Sigmoid colon (tissue), 7 donors: Measurements from ENCODE around the gene CFAP46. TPM values are rescaled to one million over a fixed set of nuclear protein-coding genes. Genes with fewer than 3 reads are reported as not detected.

Experiments used
- DNase-seq: peaks from one replicate; pipeline ENCODE4 v3.0.0-alpha.2; 2019
- H3K27ac ChIP-seq, 4 donors: fragments of 200-600 bp; sonication (generic); one replicate each; pipeline ENCODE4 v1.5.1; 2016 to 2019; ENCODE audit warnings: mild to moderate bottlenecking in 1 of 4
- H3K27me3 ChIP-seq, 3 donors: fragments of 200-600 bp; sonication (generic); one replicate each; pipeline ENCODE4 v1.5.1; 2019; ENCODE audit warnings: mild to moderate bottlenecking in 1 of 3
- H3K36me3 ChIP-seq, 4 donors: fragments of 200-600 bp; sonication (generic); one replicate each; pipeline ENCODE4 v1.5.1; 2016 to 2019
- H3K4me1 ChIP-seq, 4 donors: fragments of 200-600 bp; sonication (generic); one replicate each; pipeline ENCODE4 v1.5.1; 2017 to 2019
- H3K4me3 ChIP-seq, 4 donors: fragments of 200-600 bp; sonication (generic); one replicate each; pipeline ENCODE4 v1.5.1; 2017 to 2019; ENCODE audit warnings: mild to moderate bottlenecking in 2 of 4, moderate library complexity in 1 of 4
- H3K9me3 ChIP-seq, 4 donors: fragments of 200-600 bp in 3 of 4; sonication (generic) in 3 of 4; one replicate each; pipeline versions ENCODE4 v1.5.1 to v1.6.1; 2013 to 2019
- EP300 ChIP-seq, 4 donors: sonication (generic); formaldehyde crosslinking; IDR thresholded peaks; one replicate each; pipeline ENCODE4 v1.6.1; 2017; ENCODE audit warnings: antibody characterized with exemption in 4 of 4
- POLR2A ChIP-seq, 2 donors: fragments of 450-650 bp; IDR thresholded peaks; one replicate each; pipeline ENCODE4 v1.6.1; 2016; ENCODE audit warnings: antibody characterized with exemption in 2 of 2, mild to moderate bottlenecking in 2 of 2, moderate library complexity in 2 of 2
- POLR2AphosphoS5 ChIP-seq, 4 donors: sonication (generic); formaldehyde crosslinking; IDR thresholded peaks; one replicate each; pipeline ENCODE4 v1.6.1; 2017; ENCODE audit warnings: antibody characterized with exemption in 4 of 4
- WGBS, 2 donors: extraction: QIAGEN DNeasy Blood & Tissue Kit; methylation state at CpG; one replicate each; pipeline ENCODE4 v1.1.7; 2013; 5-methylcytosine and 5-hydroxymethylcytosine counted together
- intact Hi-C: fragments of 100-400 bp; cut with DNase I; formaldehyde crosslinking; loops from one replicate; pipeline ENCODE4 v1.15.1; 2023
- polyA plus RNA-seq, 3 donors: library from polyadenylated mRNA; stranded (reverse); fragments of 200-250 nt; gene quantifications; one replicate each; pipeline ENCODE4 v1.2.3, GENCODE V29; 2013
- total RNA-seq, 4 donors: library from RNA; depleted of rRNA; stranded (reverse); fragments of >200 nt; gene quantifications; one replicate each; pipeline ENCODE4 v1.1.0, GENCODE V29; 2016
- TF ChIP-seq, protein P1 (sequence below), 4 experiments: fragments of 450-650 bp in 3 of 4; fragments of 200-600 bp in 1 of 4; IDR thresholded peaks; one replicate each; pipeline ENCODE4 v1.5.1; 2016 to 2019; ENCODE audit warnings: antibody characterized with exemption in 4 of 4, mild to moderate bottlenecking in 3 of 4, moderate library complexity in 2 of 4
- donor health status: healthy with polysubstance abuse.
- donor health status: Bipolar disorder and iron deficiency.
- donor health status: healthy.

CFAP46 gene
- total and polyA plus RNA-seq, 7 donors = 0.10 to 1.7 (median 0.38) TPM; not detected in 3

DNA sequence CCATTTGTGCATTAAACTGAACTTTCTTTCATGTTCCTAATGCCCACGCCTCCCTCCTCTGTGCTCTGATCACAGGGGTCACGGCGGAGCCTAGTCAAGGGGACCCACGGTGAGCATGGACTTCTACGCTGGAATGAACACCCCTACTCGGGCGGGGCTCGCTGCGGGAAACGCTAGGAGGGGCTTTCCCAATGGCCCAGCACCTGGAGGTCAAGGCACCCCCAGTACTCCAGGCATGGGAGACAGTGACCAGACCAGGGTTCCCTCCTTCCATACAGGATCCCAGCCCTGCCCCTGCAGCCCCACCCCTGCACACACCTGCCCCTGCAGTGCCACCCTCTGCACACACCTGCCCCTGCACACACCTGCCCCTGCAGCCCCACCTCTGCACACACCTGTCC, 129.4 kb downstream of the CFAP46 start:
- no peak overlapping the region for H3K4me3 ChIP-seq
- DNase-seq = no peak
- intact Hi-C loops = no loop called here
- H3K4me1 ChIP-seq = no peaks in the 10 kb centered on the region
- TF ChIP-seq EP300 (IDR thresholded peaks at IDR 0.05) = no peak
- no peaks in the 10 kb centered on the region for H3K36me3 ChIP-seq
- no peaks in the 10 kb centered on the region for H3K9me3 ChIP-seq
- peaks cover 0 to 37% (median 27%) of the 10 kb centered on the region in 3 donors for H3K27me3 ChIP-seq
- no peak overlapping the region for H3K27ac ChIP-seq
- WGBS, 2 donors = 85 to 89% methylated on average over 10 of the region's 10 CpGs

DNA sequence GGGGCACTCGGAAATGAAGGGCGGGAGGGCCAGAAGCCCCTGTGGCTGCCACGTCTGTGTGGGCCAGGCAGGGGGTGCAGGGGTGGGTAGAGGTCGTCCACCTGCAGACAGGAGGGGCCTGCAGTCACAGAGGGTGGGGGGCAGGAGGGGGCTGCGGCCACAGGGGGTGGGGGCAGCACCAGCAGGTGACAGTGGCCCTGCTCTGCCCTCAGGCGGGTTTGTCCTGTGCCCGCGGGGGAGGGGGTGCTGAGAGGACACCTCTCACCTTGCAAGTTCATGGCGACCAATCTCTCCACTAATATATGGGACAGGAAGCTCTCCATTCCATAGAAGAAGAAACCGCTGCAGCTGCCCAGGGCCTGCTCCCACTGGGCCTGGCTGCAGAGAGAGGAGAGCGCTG, 129.8 kb downstream of the CFAP46 start:
- 73 to 83% methylated on average over 11 of the region's 11 CpGs for WGBS, 2 donors
- Histone ChIP-seq H3K9me3 (no peaks in the 10 kb centered on the region), H3K4me1 (no peaks in the 10 kb centered on the region), H3K4me3 (no peak overlapping the region), H3K36me3 (no peaks in the 10 kb centered on the region), H3K27me3 (peaks cover 0 to 32% (median 22%) of the 10 kb centered on the region in 3 donors), H3K27ac (no peak overlapping the region)
- intact Hi-C loops = no loop called here
- TF ChIP-seq POLR2A (IDR thresholded peaks at IDR 0.05) (no peak), POLR2AphosphoS5 (IDR thresholded peaks at IDR 0.05) (no peak), EP300 (IDR thresholded peaks at IDR 0.05) (no peak)
- TF ChIP-seq, protein P1, sequence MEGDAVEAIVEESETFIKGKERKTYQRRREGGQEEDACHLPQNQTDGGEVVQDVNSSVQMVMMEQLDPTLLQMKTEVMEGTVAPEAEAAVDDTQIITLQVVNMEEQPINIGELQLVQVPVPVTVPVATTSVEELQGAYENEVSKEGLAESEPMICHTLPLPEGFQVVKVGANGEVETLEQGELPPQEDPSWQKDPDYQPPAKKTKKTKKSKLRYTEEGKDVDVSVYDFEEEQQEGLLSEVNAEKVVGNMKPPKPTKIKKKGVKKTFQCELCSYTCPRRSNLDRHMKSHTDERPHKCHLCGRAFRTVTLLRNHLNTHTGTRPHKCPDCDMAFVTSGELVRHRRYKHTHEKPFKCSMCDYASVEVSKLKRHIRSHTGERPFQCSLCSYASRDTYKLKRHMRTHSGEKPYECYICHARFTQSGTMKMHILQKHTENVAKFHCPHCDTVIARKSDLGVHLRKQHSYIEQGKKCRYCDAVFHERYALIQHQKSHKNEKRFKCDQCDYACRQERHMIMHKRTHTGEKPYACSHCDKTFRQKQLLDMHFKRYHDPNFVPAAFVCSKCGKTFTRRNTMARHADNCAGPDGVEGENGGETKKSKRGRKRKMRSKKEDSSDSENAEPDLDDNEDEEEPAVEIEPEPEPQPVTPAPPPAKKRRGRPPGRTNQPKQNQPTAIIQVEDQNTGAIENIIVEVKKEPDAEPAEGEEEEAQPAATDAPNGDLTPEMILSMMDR (IDR thresholded peaks at IDR 0.05) = no peak
- peak; percentile 61 for DNase-seq

DNA sequence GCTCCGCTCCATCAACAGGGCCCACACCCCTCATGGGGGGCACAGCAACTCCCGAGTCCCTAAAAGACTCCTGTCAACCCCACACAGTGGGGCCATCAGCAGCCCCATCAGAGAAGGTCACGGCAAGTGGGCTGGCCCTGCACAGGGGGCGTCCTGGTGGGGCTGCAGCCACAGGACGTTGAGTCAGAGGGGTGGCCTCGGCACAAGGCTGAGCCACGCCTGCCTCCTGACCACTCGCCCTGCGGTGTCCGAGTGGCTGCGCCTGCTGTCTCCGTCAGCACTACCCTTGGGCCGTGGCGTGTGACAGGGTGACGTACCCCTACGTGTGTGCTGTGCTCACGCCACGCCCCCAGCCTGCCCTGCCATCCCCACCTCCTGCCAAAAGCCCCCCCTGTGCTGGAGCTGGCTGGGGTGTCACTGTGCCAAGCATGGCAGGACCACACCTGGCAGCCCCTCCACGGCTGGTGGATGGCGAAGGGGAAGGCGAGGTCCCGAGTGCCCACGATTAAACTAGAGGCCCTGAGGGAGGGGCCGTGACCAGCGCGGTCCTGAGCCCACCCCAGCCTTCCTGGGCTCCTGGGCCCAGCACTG, 130.4 kb downstream of the CFAP46 start:
- H3K27ac ChIP-seq = no peak overlapping the region
- no peaks in the 10 kb centered on the region for H3K9me3 ChIP-seq
- H3K4me3 ChIP-seq = no peak overlapping the region
- H3K4me1 ChIP-seq = no peaks in the 10 kb centered on the region
- no peaks in the 10 kb centered on the region for H3K36me3 ChIP-seq
- 84 to 89% methylated on average over 26 of the region's 26 CpGs for WGBS, 2 donors
- H3K27me3 ChIP-seq = peaks cover 0 to 31% (median 18%) of the 10 kb centered on the region in 3 donors
- intact Hi-C loops = no loop called here
- peak; percentile 63 for DNase-seq
- TF ChIP-seq POLR2A (IDR thresholded peaks at IDR 0.05) (no peak), EP300 (IDR thresholded peaks at IDR 0.05) (no peak), POLR2AphosphoS5 (IDR thresholded peaks at IDR 0.05) (no peak)
- TF ChIP-seq, protein P1 (IDR thresholded peaks at IDR 0.05) = no peak

DNA sequence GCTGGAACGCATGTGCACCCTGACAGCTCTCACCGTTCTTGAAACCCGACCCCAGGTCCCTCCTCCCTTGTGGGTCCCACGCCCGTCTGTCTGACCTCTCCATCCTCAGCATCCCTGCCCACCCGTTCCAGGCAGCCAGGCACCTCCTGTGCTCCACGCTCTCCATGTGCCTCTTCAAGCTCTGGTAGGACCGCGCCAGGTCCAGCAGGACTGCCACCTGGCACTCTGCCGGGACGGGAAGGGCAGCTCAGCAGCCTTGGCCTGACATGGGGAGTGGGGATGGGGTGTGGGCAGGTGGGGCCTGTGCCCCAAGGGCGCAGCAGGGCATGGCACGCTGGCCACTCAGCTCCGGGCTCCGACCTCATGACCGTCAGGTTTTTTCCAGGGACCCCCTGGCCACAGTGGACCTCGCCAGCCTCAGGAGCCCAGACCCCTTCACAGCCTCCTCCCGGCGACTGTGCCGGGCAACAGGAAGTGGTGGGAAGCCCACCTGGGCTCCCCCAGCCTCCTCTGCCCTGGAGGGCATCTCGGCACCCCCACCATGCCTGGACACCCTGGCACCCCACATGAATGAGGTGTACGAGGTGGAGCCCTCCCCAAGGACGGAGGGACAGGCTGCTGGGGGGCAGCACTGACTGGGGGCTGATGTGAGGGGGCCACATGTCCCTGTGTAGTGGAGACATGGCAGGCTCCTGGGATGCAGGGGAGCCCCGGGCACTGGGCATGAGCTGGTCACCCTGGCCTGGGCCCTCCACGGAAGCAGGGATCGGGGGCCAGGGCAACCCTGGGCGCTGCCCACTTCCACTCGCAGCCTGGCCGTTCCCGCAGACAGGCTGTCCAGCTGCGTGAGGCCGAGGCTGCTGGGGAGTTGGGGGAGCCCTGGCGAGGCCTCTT, 131.3 kb downstream of the CFAP46 start:
- Histone ChIP-seq H3K36me3 (no peaks in the 10 kb centered on the region), H3K9me3 (no peaks in the 10 kb centered on the region), H3K4me1 (no peaks in the 10 kb centered on the region), H3K27ac (no peak overlapping the region), H3K27me3 (peaks cover 0 to 31% (median 12%) of the 10 kb centered on the region in 3 donors), H3K4me3 (no peak overlapping the region)
- DNase-seq = peak; percentile 54
- intact Hi-C loops = no loop called here
- TF ChIP-seq POLR2AphosphoS5 (IDR thresholded peaks at IDR 0.05) (no peak), POLR2A (IDR thresholded peaks at IDR 0.05) (no peak), EP300 (IDR thresholded peaks at IDR 0.05) (no peak)
- TF ChIP-seq, protein P1 (IDR thresholded peaks at IDR 0.05) = no peak
- WGBS, 2 donors = 72 to 78% methylated on average over 33 of the region's 33 CpGs

DNA sequence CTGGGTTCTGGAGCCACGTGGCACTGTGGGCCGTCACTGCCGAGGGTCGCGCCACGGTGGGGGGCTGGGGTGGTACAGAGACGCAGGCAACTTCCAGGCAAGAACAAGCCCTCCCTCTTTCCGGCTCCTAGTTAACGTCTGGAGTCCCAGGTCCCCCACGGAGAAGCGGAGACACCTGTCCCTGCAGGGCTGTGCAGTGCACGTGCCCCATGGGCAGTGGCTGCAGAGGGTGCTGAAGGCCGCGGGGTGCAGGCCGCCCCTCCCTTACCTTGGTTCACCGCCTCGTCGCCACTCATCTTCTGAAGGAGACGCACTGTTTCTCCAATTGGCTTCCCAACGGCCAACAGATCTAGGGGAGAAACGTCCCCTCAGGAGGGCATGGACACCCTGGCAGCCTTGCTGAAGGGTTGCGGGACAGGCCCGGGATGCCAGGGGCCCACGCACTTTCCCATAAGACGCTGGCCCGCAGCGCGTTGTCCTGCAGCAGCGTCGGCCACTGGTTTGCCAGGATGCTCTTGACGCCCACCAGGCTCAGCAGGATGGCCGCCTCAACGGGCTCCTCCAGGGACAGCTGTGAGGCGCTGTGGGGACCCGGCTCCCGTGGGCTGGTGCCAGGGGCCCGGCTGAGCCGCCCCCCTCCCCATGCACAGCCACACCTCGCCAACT, 132.1 kb downstream of the CFAP46 start:
- H3K27ac ChIP-seq = no peak overlapping the region
- intact Hi-C loops = no loop called here
- H3K4me3 ChIP-seq = no peak overlapping the region
- no peaks in the 10 kb centered on the region for H3K4me1 ChIP-seq
- peaks cover 0 to 25% (median 12%) of the 10 kb centered on the region in 3 donors for H3K27me3 ChIP-seq
- no peaks in the 10 kb centered on the region for H3K9me3 ChIP-seq
- WGBS, 2 donors = 83% methylated on average over 39 of the region's 39 CpGs
- no peak for DNase-seq
- no peaks in the 10 kb centered on the region for H3K36me3 ChIP-seq
- no peak for TF ChIP-seq POLR2AphosphoS5 (IDR thresholded peaks at IDR 0.05)
- TF ChIP-seq, protein P1 (IDR thresholded peaks at IDR 0.05) = no peak
- no peak for TF ChIP-seq EP300 (IDR thresholded peaks at IDR 0.05)
- TF ChIP-seq POLR2A (IDR thresholded peaks at IDR 0.05) = no peak
